IPS-NIHi7 (cell line): ENCODE data around the gene SEC16B.

Experiments used
- DNase-seq: peaks from one replicate; pipeline ENCODE4 v3.0.0; 2012; ENCODE audit warnings: mixed read lengths; ENCODE audit errors: extremely low spot score

SEC16B gene

DNA sequence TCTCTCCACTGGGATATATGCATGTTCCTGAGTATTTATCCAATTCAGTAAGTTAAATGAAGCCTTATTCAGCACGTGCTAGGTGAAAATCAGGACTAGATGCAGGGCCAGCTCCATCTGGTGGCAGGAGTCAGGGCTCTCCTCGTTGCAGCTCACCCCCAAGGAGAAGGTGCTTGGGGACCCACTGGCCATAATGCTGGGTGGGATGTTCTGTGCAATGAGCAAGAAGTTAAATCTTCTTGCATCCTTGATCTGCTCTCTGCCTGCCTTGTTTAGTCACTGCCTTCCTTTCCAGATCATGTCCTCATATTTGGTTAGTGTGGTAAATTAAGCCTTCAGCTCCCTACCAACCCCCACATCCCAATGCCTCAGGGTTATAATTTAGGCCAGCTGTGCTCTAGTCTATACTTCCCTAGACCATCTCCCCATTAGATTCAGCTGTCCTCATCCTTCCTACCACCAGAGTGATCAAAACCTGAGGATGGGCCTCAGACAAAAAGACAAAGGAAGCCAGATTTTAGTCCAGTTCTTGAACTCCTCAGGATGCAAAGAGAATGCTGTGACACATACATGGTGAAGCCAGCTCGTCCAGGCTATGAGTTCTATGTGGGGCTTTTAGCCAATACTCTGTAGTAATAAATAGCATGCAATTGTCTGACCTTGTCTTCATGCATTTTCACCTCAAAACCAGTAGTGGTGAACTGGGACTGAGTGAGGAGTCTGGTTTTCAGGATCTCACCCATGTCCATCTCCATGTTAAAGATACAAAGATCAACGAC is 55.9 kb downstream of the SEC16B start:
- DNase-seq = peak; percentile 66

DNA sequence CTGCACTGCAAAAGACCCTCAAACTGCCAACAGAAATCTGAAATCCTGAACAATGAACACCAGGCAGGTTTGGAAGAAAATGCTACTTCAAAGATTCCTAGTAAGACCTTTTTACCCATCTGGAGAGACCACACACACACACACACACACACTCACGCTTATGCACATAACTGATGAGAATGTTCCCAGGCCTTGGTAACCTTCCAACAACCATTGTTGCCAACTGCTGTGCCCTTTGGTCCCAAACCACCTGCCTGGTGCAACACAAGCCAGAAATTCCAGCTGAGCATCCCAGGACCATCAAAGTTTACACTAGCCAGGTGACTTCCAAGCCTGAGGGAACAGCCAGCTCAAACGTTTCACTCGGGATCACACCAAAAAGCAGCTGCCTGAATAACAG is 56.9 kb downstream of the SEC16B start:
- DNase-seq = no peak

DNA sequence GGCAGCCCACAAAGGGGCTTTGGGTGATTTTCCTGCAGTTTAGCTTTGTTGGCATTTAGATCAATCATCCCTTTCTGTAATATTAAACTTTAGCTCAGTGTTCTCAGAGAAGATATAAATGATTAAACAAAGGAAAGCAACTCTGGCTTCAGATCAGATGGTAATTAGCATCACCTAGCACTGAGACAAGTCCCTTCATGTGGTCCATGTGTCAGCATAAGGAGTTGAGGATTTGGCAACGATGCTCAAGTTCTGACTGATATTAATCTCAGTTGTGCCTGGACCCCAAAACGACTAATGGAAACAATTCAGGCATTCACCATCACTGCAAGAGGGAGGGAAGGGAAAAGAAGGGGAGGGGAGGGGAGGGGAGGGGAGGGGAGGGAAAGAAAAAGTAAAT is 60.4 kb downstream of the SEC16B start:
- no peak for DNase-seq

DNA sequence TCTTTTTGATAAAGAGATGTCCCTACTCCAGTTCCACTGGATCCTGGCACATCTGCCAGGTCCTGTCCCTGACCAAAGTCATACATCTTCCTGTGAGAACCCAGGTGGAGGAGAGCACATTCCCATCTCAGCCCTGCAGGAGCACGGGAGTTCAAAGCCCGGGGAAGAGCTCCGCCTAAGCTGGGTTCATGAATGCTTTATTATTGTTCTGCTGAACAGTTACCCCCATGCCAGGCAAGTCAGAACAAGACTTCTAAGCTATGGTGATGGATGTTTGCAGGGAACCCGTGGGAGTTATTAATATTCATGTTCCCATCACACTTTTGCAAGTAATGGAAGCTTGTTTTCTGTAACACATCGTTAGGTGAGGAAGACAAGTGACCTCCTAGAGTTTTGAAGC is 62.9 kb downstream of the SEC16B start:
- DNase-seq = no peak

DNA sequence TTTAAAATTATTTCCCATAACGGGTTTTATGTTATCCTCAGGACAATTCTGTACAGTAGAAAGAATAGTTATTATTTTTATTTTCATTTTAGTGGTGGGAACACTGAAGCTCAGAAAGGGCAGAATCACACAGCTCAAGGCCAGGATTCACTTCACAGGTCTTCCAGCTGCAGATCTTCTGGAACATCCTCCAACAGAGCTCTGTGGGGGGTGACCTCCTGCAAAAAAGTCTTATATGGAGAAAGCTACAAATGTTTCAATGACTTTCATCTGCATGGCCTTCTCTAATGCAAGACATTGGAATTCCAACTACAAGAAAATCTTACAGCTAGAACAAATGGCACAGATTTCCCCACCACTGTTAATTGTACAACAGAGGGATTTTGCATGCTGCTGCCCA is 64.2 kb downstream of the SEC16B start:
- no peak for DNase-seq

DNA sequence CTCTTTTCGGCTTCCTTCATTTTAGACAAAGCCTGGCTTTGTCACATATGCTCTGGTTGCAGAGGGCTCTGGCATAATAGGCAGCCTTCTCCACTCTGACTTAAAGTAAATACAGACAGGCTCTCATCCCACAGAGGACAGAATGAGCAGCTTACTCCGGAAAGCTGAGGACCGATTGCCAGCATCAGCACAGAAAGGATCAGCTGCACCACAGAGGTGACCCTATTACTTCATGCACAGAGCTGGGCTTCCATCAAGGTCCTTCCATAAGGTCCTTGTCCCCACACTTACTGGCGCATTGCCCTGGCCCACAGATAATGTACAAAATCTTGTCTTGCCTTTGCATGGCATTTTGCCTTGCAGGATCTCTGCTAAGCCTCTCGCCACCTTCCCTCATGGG is 67.6 kb downstream of the SEC16B start:
- no peak for DNase-seq

DNA sequence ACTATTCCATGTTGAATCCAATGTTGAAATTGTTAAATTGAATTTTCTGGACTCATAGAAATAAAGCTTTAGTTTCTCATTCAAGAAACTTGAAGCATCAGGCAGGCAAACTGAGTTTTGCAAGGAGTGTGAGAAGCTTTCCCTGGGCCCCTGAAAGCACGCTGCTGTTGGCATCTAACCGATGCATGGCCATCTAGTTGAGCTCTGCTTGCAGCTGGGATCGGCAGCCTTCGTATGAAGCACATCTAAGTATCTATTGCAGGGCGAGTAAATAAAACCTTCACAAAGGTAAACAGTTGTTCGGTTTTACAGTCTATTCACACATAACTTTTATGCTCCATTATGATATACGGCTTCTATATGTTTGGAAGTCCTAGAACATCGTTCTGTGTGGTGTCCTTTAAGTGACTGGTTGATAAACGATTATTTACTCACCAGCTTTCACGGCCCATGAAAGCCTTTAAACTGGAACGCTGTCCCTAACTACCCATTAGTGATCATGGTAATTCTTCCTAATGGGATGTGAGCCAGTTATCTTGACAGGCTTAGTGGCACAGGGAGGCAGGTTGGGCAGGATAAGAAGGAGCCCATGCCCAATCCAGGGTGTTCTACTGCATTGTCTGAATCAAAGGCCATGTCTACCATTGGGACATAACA is 71.7 kb downstream of the SEC16B start:
- DNase-seq = no peak

DNA sequence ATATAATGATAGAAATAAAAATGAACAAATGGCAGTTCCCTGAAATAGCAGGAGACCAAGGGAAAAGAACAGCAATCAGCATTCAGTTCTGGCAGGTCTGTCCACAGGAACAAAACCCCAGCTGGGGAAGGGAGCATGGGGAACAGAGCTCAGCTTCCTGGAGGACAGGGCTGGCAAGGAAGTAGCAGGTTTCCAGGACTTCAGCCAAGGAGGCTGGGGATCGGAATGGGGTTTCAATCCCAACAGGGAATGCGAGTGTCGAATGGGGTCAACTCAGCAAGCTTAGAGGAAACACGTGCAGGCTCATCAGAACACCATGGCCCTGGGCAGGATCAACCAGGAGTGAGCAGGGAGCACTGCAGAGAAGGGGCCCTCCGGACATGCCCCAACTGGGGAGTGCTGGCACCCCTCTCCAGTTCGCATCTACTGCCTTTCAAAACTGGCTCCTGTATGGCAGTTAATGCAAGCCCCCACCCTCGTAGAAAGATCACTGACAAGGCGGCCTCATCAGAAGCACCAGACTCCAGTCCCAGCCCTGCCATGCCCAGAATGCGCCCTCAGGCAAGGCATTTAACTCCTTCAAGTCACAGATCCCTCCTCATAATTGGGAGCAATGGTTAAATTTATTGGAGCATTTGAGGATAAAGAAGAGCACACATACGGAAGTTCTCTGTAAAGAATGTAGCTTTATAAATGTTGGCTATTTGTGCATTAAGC is 72.4 kb downstream of the SEC16B start:
- no peak for DNase-seq
